Smooth muscle cell (in vitro differentiated cells): ENCODE data around the gene ADSS1. TPM values are rescaled to one million over a fixed set of nuclear protein-coding genes. Genes with fewer than 3 reads are reported as not detected.

ENCODE experiments used
- DNase-seq: peaks from one replicate; lab custom pipeline; 2025; ENCODE audit not compliant: unreplicated experiment; lab: John Stamatoyannopoulos, UW
- H2AFZ ChIP-seq: fragments of 200-600 bp; sonication (generic); 2 replicates; pipeline ENCODE4 v1.6.0; 2016; ENCODE audit warnings: antibody characterized with exemption, low read depth, mild to moderate bottlenecking
- H3F3A ChIP-seq: fragments of 200-600 bp; sonication (generic); 2 replicates; pipeline ENCODE4 v1.6.0; 2017; ENCODE audit warnings: antibody characterized with exemption, low read depth
- H3K27ac ChIP-seq: fragments of 200-600 bp; sonication (generic); 2 replicates; pipeline ENCODE4 v1.5.1; 2016; ENCODE audit warnings: low read depth, mild to moderate bottlenecking
- H3K27me3 ChIP-seq: fragments of 200-600 bp; sonication (generic); 2 replicates; pipeline ENCODE4 v1.6.1; 2016; ENCODE audit warnings: low read depth, mild to moderate bottlenecking
- H3K36me3 ChIP-seq: fragments of 200-600 bp; sonication (generic); 2 replicates; pipeline ENCODE4 v1.5.1; 2016; ENCODE audit warnings: low read depth
- H3K4me1 ChIP-seq: fragments of 200-600 bp; sonication (generic); 2 replicates; pipeline ENCODE4 v1.5.1; 2016; ENCODE audit warnings: low read depth
- H3K4me2 ChIP-seq: fragments of 200-600 bp; sonication (generic); 2 replicates; pipeline ENCODE4 v1.6.0; 2016; ENCODE audit warnings: mild to moderate bottlenecking
- H3K4me3 ChIP-seq: fragments of 200-600 bp; sonication (generic); 2 replicates; pipeline ENCODE4 v1.5.1; 2016; ENCODE audit warnings: mild to moderate bottlenecking
- H3K79me2 ChIP-seq: fragments of 200-600 bp; sonication (generic); 2 replicates; pipeline ENCODE4 v1.6.0; 2016; ENCODE audit warnings: low read depth, mild to moderate bottlenecking
- H3K9ac ChIP-seq: fragments of 200-600 bp; sonication (generic); 2 replicates; pipeline ENCODE4 v1.6.0; 2016; ENCODE audit warnings: low read depth
- H3K9me3 ChIP-seq: fragments of 200-600 bp; sonication (generic); replicated peaks from 2 replicates; pipeline ENCODE4 v1.5.1; 2016; ENCODE audit warnings: low read depth
- H4K20me1 ChIP-seq: fragments of 200-600 bp; sonication (generic); 2 replicates; pipeline ENCODE4 v1.6.0; 2016; ENCODE audit warnings: low read depth
- WGBS: methylation state at CpG from one replicate; pipeline ENCODE4 v1.1.7; 2016; ENCODE audit warnings: low lambda C conversion rate; 5-methylcytosine and 5-hydroxymethylcytosine counted together
- polyA plus RNA-seq: library from polyadenylated mRNA; unstranded; fragments of >200 nt; fragmentation: Nextera tagmentation; extraction: Ambion mirVana; gene quantifications from 2 replicates; pipeline ENCODE4 v1.2.1, GENCODE V29; 2016
- total RNA-seq: library from RNA; depleted of rRNA; stranded (reverse); fragments of >200 nt; gene quantifications from 2 replicates; pipeline ENCODE4 v1.2.3, GENCODE V29; 2014
- TF ChIP-seq, protein P1 (sequence below): fragments of 200-600 bp; sonication (generic); IDR thresholded peaks from 2 replicates; pipeline ENCODE4 v1.5.1; 2017; ENCODE audit warnings: borderline replicate concordance, mild to moderate bottlenecking, antibody characterized with exemption; ENCODE audit not compliant: insufficient read depth, poor library complexity, severe bottlenecking

Gene ADSS1
- total and polyA plus RNA-seq, 2 experiments from 2014 or later, result 7.8 to 43.0 TPM

DNA sequence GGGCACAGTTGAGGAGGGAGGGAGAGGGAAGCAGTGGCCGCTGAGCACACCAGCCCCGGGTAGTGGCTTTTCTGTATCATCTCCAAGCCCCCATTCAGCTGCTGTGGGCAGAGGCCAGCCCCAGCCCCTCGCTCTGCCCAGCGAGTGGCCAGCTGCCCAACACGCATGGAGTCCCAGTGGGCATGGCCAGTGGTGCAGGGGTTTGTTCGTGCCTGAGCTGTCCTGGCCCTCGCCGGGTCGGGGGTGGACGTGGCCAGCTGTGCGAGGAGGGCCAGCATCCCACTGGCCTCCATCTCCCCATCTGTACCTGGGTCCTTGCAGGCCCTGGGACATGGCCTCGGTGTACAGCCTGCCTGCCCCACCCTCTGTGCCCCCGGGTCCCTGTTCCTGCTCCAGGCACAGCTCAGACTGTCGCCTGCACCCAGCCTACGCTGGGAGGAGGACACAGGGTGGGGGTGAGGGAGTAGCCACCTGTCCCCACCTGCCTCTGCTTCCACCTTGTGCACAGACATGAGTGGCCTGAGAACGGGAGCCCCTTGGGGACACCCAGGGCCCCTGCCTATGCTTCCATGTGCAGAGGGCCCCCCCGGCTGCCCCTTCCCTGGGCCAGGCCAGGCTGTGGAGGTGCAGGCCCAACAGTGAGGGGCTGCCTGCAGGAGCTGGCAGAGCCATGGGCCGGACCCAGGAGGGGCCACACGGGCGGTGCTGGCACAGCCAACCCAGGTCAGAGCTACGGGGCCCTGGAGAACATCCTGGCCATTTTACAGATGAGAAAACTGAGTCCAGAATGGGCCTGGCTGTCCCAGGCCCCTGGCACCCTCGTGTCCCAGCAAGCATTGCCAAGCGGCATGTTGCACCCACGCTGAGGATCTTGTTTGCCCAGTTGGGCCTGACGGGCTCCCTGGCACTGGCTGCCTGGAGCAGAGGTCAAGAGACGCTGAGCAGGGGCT lies 30.3 kb upstream of the ADSS1 start:
- Histone ChIP-seq H3K27ac (no peak overlapping the region), H3K36me3 (no peaks in the 10 kb centered on the region), H3F3A (peaks cover 4% of the 10 kb centered on the region), H3K4me3 (no peak overlapping the region), H3K4me1 (peaks cover 16% of the 10 kb centered on the region), H2AFZ (no peak overlapping the region), H3K79me2 (peaks cover 69% of the 10 kb centered on the region), H3K27me3 (no peaks in the 10 kb centered on the region), H3K4me2 (no peak overlapping the region), H4K20me1 (peaks cover 87% of the 10 kb centered on the region), H3K9ac (no peak overlapping the region), H3K9me3 (no peaks in the 10 kb centered on the region)
- 96% methylated on average over 26 of the region's 26 CpGs for WGBS
- DNase-seq, result no peak
- TF ChIP-seq, protein P1, sequence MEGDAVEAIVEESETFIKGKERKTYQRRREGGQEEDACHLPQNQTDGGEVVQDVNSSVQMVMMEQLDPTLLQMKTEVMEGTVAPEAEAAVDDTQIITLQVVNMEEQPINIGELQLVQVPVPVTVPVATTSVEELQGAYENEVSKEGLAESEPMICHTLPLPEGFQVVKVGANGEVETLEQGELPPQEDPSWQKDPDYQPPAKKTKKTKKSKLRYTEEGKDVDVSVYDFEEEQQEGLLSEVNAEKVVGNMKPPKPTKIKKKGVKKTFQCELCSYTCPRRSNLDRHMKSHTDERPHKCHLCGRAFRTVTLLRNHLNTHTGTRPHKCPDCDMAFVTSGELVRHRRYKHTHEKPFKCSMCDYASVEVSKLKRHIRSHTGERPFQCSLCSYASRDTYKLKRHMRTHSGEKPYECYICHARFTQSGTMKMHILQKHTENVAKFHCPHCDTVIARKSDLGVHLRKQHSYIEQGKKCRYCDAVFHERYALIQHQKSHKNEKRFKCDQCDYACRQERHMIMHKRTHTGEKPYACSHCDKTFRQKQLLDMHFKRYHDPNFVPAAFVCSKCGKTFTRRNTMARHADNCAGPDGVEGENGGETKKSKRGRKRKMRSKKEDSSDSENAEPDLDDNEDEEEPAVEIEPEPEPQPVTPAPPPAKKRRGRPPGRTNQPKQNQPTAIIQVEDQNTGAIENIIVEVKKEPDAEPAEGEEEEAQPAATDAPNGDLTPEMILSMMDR, result no peak

- no peaks in the 10 kb centered on the region for H3K27me3 ChIP-seq
- no peak overlapping the region for H3K27ac ChIP-seq
- H4K20me1 ChIP-seq, result peaks cover 95% of the 10 kb centered on the region
- H3K36me3 ChIP-seq, result no peaks in the 10 kb centered on the region
- TF ChIP-seq, protein P1, result no peak
- no peak overlapping the region for H3K4me2 ChIP-seq
- H3K9me3 ChIP-seq, result no peaks in the 10 kb centered on the region
- no peak overlapping the region for H3K4me3 ChIP-seq
- peaks cover 12% of the 10 kb centered on the region for H3K4me1 ChIP-seq
- no peak for DNase-seq
- no peak overlapping the region for H3K9ac ChIP-seq
- peaks cover 70% of the 10 kb centered on the region for H3K79me2 ChIP-seq
- no peak overlapping the region for H2AFZ ChIP-seq
- no peaks in the 10 kb centered on the region for H3F3A ChIP-seq
- WGBS, result 92% methylated on average over 15 of the region's 15 CpGs
Observed at GRCh38 chr14:104694475-104694950, 29.5 kb upstream of the ADSS1 start.

- H3K4me3 ChIP-seq, result no peak overlapping the region
- no peaks in the 10 kb centered on the region for H3K9me3 ChIP-seq
- no peak for DNase-seq
- TF ChIP-seq, protein P1, result no peak
- no peak overlapping the region for H3K9ac ChIP-seq
- H3K36me3 ChIP-seq, result no peaks in the 10 kb centered on the region
- H3K79me2 ChIP-seq, result peaks cover 63% of the 10 kb centered on the region
- peaks cover 12% of the 10 kb centered on the region for H3K4me1 ChIP-seq
- no peak overlapping the region for H3K4me2 ChIP-seq
- no peak overlapping the region for H2AFZ ChIP-seq
- H3K27me3 ChIP-seq, result no peaks in the 10 kb centered on the region
- H3F3A ChIP-seq, result no peaks in the 10 kb centered on the region
- peaks cover 100% of the 10 kb centered on the region for H4K20me1 ChIP-seq
- no peak overlapping the region for H3K27ac ChIP-seq
- WGBS, result 92% methylated on average over 10 of the region's 19 CpGs
Observed at GRCh38 chr14:104694991-104695659, 28.9 kb upstream of the ADSS1 start.
